Body of pancreas (tissue), 4 donors: ENCODE data around the gene FBXO31. TPM values are rescaled to one million over a fixed set of nuclear protein-coding genes. Genes with fewer than 3 reads are reported as not detected.

Source experiments
- ATAC-seq: fragments of 150-250 bp; one replicate; pipeline ENCODE4 v1.9.1; 2016
- DNase-seq, 4 donors: peaks; one replicate each; pipeline ENCODE4 v3.0.0-alpha.2; 2019
- H3K27ac ChIP-seq, 4 donors: fragments of 200-600 bp; sonication (generic); 1 replicate in 3 of 4; 2 replicates in 1 of 4; pipeline versions ENCODE4 v1.5.1 to v1.6.1; 2016 to 2019; ENCODE audit warnings: mild to moderate bottlenecking in 1 of 4, mixed read lengths in 1 of 4, moderate library complexity in 1 of 4
- H3K27me3 ChIP-seq, 2 donors: fragments of 200-600 bp; sonication (generic); one replicate each; pipeline ENCODE4 v1.6.0; 2016; ENCODE audit warnings: mild to moderate bottlenecking in 1 of 2
- H3K36me3 ChIP-seq, 2 donors: fragments of 200-600 bp; sonication (generic); replicated peaks in 1 of 2; 2 replicates each; pipeline ENCODE4 v1.5.1; 2016; ENCODE audit warnings: low read depth in 2 of 2; ENCODE audit not compliant: insufficient read depth in 1 of 2
- H3K4me1 ChIP-seq: fragments of 200-600 bp; sonication (generic); one replicate; pipeline ENCODE4 v1.6.0; 2016
- H3K4me3 ChIP-seq, 2 donors: fragments of 200-600 bp; sonication (generic); 1 replicate in 1 of 2; 2 replicates in 1 of 2; pipeline ENCODE4 v1.5.1; 2016 to 2019
- H3K9me3 ChIP-seq, 3 donors: fragments of 200-600 bp; sonication (generic); 1 replicate in 2 of 3; 2 replicates in 1 of 3; pipeline ENCODE4 v1.5.1; 2016
- POLR2A ChIP-seq, 3 donors: fragments of 450-650 bp; IDR thresholded peaks; one replicate each; pipeline ENCODE4 v1.6.1; 2016; ENCODE audit warnings: antibody characterized with exemption in 3 of 3, mild to moderate bottlenecking in 2 of 3
- WGBS, 2 donors: methylation state at CpG; one replicate each; pipeline ENCODE4 v1.1.5; 2017; 5-methylcytosine and 5-hydroxymethylcytosine counted together
- intact Hi-C: fragments of 100-400 bp; cut with DNase I; formaldehyde crosslinking; loops from one replicate; pipeline ENCODE4 v1.15.1; 2023
- total RNA-seq, 2 donors: library from RNA; depleted of rRNA; stranded (reverse); fragments of >200 nt; gene quantifications; one replicate each; pipeline ENCODE4 v1.1.0, GENCODE V29; 2016
- TF ChIP-seq, protein P1 (sequence below), 7 experiments: fragments of 450-650 bp in 4 of 7; fragments of 200-600 bp in 3 of 7; sonication (generic) in 3 of 7; IDR thresholded peaks; one replicate each; pipeline ENCODE4 v1.5.1; 2016 to 2019; ENCODE audit warnings: antibody characterized with exemption in 7 of 7

Gene FBXO31
- total RNA-seq, 2 donors from 2014 or later: 35.5 to 46.8 TPM

DNA sequence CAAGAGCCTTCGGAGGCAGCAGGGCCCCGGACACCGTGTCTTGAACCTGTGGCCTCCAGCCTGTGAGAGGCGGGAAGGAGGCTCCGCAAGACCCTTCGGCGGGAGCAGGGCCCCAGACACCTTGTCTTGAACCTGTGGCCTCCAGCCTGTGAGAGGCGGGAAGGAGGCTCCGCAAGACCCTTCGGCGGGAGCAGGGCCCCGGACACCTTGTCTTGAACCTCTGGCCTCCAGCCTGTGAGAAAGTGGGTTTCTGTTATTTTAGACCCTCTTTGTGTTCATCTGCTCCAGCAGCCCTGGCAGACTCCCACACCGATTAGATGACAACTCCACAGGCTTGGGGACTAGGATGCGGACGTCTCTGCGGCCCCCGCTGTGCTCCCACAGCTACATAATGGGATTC lies 30.0 kb downstream of the FBXO31 start:
- no peak overlapping the region for H3K27ac ChIP-seq
- TF ChIP-seq, protein P1, sequence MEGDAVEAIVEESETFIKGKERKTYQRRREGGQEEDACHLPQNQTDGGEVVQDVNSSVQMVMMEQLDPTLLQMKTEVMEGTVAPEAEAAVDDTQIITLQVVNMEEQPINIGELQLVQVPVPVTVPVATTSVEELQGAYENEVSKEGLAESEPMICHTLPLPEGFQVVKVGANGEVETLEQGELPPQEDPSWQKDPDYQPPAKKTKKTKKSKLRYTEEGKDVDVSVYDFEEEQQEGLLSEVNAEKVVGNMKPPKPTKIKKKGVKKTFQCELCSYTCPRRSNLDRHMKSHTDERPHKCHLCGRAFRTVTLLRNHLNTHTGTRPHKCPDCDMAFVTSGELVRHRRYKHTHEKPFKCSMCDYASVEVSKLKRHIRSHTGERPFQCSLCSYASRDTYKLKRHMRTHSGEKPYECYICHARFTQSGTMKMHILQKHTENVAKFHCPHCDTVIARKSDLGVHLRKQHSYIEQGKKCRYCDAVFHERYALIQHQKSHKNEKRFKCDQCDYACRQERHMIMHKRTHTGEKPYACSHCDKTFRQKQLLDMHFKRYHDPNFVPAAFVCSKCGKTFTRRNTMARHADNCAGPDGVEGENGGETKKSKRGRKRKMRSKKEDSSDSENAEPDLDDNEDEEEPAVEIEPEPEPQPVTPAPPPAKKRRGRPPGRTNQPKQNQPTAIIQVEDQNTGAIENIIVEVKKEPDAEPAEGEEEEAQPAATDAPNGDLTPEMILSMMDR (IDR thresholded peaks at IDR 0.05): no peak
- TF ChIP-seq POLR2A (IDR thresholded peaks at IDR 0.05): no peak
- no peaks in the 10 kb centered on the region for H3K4me1 ChIP-seq
- no peak overlapping the region for H3K4me3 ChIP-seq
- no peaks in the 10 kb centered on the region for H3K9me3 ChIP-seq
- ATAC-seq: no peak
- H3K36me3 ChIP-seq: peaks cover 0 to 7% of the 10 kb centered on the region in 2 donors
- no peaks in the 10 kb centered on the region for H3K27me3 ChIP-seq
- no peak for DNase-seq
- 93 to 95% methylated on average over 17 of the region's 17 CpGs for WGBS, 2 donors
- intact Hi-C loops: no loop called here

DNA sequence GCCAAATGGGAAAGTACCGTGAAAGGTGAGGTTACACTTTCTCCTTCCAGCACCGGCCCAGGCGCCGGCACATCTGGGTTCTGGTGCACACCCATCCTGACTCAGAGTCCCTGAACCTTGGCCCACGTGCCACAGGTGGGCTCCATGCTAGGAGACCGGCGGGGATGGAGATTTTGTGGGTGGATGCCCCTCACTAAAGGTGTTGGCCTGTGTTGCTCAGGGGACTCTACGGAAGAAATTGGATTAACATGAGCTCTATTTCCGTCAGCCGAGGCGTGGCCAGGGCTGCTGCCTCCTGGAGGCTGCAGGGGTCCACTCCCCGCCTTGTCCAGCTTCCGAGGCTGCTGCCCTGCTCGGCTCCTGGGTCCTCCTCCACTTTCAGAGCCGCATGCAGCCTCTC lies 30.8 kb downstream of the FBXO31 start:
- WGBS, 2 donors: 93% methylated on average over 15 of the region's 15 CpGs
- no peaks in the 10 kb centered on the region for H3K9me3 ChIP-seq
- DNase-seq: no peak
- no peaks in the 10 kb centered on the region for H3K36me3 ChIP-seq
- intact Hi-C loops: no loop called here
- no peaks in the 10 kb centered on the region for H3K27me3 ChIP-seq
- no peak for TF ChIP-seq POLR2A (IDR thresholded peaks at IDR 0.05)
- no peak overlapping the region for H3K27ac ChIP-seq
- H3K4me1 ChIP-seq: no peaks in the 10 kb centered on the region
- no peak for ATAC-seq
- H3K4me3 ChIP-seq: no peak overlapping the region

DNA sequence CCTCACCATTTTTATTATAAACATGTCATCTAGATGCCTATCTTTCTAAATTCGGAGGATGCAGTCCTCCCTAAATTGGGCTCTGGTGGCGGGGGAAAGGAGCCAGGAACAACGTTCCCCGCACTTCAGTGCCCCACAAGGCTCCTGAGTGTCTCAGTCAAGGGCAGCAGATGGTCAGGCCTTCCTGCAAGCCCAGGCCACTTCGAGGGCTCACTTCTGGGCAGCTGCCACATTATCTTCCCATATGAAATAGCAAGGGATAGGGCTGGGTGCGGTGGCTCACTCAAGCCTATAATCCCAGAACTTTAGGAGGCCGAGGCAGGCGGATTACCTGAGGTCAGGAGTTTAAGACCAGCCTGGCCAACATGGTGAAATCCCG lies 32.3 kb downstream of the FBXO31 start:
- ATAC-seq: no peak
- TF ChIP-seq, protein P1 (IDR thresholded peaks at IDR 0.05): no peak
- TF ChIP-seq POLR2A (IDR thresholded peaks at IDR 0.05): no peak
- Histone ChIP-seq H3K27me3 (no peaks in the 10 kb centered on the region), H3K4me1 (no peaks in the 10 kb centered on the region), H3K27ac (no peak overlapping the region), H3K4me3 (no peak overlapping the region), H3K36me3 (no peaks in the 10 kb centered on the region), H3K9me3 (no peaks in the 10 kb centered on the region)
- 78 to 87% methylated on average over 7 to 9 of the region's 9 CpGs for WGBS, 2 donors
- no peak for DNase-seq
- intact Hi-C loops: no loop called here

DNA sequence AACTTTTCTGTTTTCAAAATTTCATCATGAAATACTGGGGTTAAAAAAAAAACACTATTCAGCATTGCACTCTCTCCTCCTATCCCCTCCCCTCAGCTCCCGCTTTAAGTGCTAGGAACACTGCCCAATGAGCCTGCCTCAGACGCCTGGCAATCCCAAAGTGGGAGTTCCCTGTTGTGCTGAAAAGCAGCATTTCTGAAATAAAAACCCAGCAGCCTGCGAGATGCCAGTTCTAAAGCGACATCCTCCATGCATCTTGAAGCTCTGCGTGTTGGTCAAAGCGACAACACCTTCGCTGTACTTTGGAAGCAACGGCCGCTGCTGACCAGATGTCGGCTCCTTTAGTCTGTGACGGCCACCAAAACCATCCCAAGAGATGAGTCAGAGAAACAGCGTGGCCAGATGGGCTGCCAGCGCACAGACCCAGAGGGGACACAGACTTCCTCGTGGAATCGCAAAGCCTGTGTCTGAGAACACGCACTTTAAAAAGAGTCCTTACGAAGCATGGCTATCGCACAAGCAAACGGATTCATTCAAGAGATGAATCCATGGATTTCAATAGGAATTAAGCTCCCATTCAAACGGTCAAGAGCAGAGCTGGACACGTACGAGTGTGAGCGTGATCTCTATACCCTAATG lies 32.8 kb downstream of the FBXO31 start:
- intact Hi-C loops: no loop called here
- WGBS, 2 donors: 81 to 92% methylated on average over 17 to 23 of the region's 23 CpGs
- Histone ChIP-seq H3K36me3 (no peaks in the 10 kb centered on the region), H3K9me3 (no peaks in the 10 kb centered on the region), H3K4me1 (no peaks in the 10 kb centered on the region), H3K27ac (no peak overlapping the region), H3K27me3 (no peaks in the 10 kb centered on the region), H3K4me3 (no peak overlapping the region)
- no peak for TF ChIP-seq POLR2A (IDR thresholded peaks at IDR 0.05)
- TF ChIP-seq, protein P1 (IDR thresholded peaks at IDR 0.05): no peak
- ATAC-seq (no peak), DNase-seq (no peak)

DNA sequence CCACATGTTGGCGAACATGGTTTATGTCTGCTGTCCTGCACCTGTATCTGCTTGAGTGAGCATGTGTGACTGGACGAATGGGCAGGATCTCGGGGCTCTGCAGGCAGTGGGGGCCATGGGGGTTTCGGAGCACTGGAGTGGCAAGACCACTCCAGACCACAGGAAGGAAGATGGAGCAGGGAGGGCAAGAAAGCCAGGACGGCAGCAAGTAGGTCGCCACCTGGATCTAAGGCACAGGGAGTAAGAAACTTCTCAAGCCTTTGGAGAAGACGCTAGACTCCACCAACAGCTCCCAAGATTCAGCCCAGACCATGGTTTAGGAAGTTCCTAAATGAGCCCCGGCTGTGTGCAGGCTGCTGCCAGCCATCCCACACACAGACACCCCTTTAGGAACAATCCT lies 33.5 kb downstream of the FBXO31 start:
- ATAC-seq (no peak), DNase-seq (no peak)
- no peak overlapping the region for H3K27ac ChIP-seq
- no peak overlapping the region for H3K4me3 ChIP-seq
- no peaks in the 10 kb centered on the region for H3K27me3 ChIP-seq
- no peaks in the 10 kb centered on the region for H3K4me1 ChIP-seq
- no peaks in the 10 kb centered on the region for H3K36me3 ChIP-seq
- H3K9me3 ChIP-seq: no peaks in the 10 kb centered on the region
- TF ChIP-seq, protein P1 (IDR thresholded peaks at IDR 0.05): no peak
- TF ChIP-seq POLR2A (IDR thresholded peaks at IDR 0.05): no peak
- 78 to 93% methylated on average over 7 to 8 of the region's 8 CpGs for WGBS, 2 donors
- intact Hi-C loops: no loop called here
